HepG2 (cell line): ENCODE data around the gene SLIT1. TPM values are rescaled to one million over a fixed set of nuclear protein-coding genes. Genes with fewer than 3 reads are reported as not detected.

Experiments used
- CCDC6 ChIP-seq: sonication (generic); formaldehyde crosslinking; IDR thresholded peaks from 2 replicates; pipeline ENCODE4 v1.8.1; 2022; ENCODE audit warnings: mild to moderate bottlenecking, missing genetic modification reagents, moderate library complexity
- CEBPB ChIP-seq: IDR thresholded peaks from 2 replicates; pipeline ENCODE4 v1.6.1; 2011; ENCODE audit warnings: low read depth, low read length, improper control_type of control experiment, borderline replicate concordance
- CREM ChIP-seq, 2 experiments: sonication (generic) in 1 of 2; formaldehyde crosslinking in 1 of 2; IDR thresholded peaks; 2 replicates each; pipeline versions ENCODE4 v1.4.0 to v1.6.1; 2016 to 2020; ENCODE audit warnings: antibody characterized with exemption in 1 of 2, mild to moderate bottlenecking in 1 of 2, missing genetic modification reagents in 1 of 2
- FOXA1 ChIP-seq, 2 experiments: fragments of 450-650 bp in 1 of 2; sonication (generic) in 1 of 2; formaldehyde crosslinking in 1 of 2; IDR thresholded peaks; 2 replicates each; pipeline versions ENCODE4 v1.4.0 to v1.6.1; 2016 to 2020; ENCODE audit warnings: missing genetic modification reagents in 1 of 2
- HMG20B ChIP-seq: conservative IDR thresholded peaks from 2 replicates; pipeline ENCODE4 v1.6.1; 2016; ENCODE audit warnings: missing genetic modification reagents, missing compliant biosample characterization
- KDM3A ChIP-seq: IDR thresholded peaks from 2 replicates; pipeline ENCODE4 v1.6.1; 2018; ENCODE audit warnings: low read depth, missing compliant biosample characterization
- NFE2 ChIP-seq: sonication (generic); formaldehyde crosslinking; IDR thresholded peaks from 2 replicates; pipeline ENCODE4 v1.4.0; 2020; ENCODE audit warnings: missing genetic modification reagents
- NFKB2 ChIP-seq: sonication (generic); formaldehyde crosslinking; IDR thresholded peaks from 2 replicates; pipeline ENCODE4 v1.4.0; 2020; ENCODE audit warnings: missing genetic modification reagents, borderline replicate concordance
- PHF8 ChIP-seq: sonication (generic); formaldehyde crosslinking; IDR thresholded peaks from 2 replicates; pipeline ENCODE4 v1.5.0; 2020; ENCODE audit warnings: missing genetic modification reagents
- REL ChIP-seq: sonication (generic); formaldehyde crosslinking; conservative IDR thresholded peaks from 2 replicates; pipeline ENCODE4 v1.8.0; 2022; ENCODE audit warnings: mild to moderate bottlenecking, missing genetic modification reagents, moderate library complexity
- RELA ChIP-seq: sonication (generic); formaldehyde crosslinking; IDR thresholded peaks from 2 replicates; pipeline ENCODE4 v1.4.0; 2020; ENCODE audit warnings: missing genetic modification reagents
- RXRA ChIP-seq: sonication (generic); formaldehyde crosslinking; IDR thresholded peaks from 2 replicates; pipeline ENCODE4 v1.5.1; 2020; ENCODE audit warnings: missing genetic modification reagents
- SRSF1 ChIP-seq: fragments of 200-400 bp; formaldehyde crosslinking; optimal IDR thresholded peaks from 2 replicates; pipeline ENCODE3; 2017; ENCODE audit warnings: mild to moderate bottlenecking, low read depth, low read length, moderate library complexity
- TMF1 ChIP-seq: sonication (generic); formaldehyde crosslinking; IDR thresholded peaks from 2 replicates; pipeline ENCODE4 v1.8.1; 2022; ENCODE audit warnings: low read depth, missing genetic modification reagents
- WIZ ChIP-seq: sonication (generic); formaldehyde crosslinking; IDR thresholded peaks from 2 replicates; pipeline ENCODE4 v1.5.1; 2020; ENCODE audit warnings: mild to moderate bottlenecking, missing genetic modification reagents
- ZNF616 ChIP-seq: sonication (generic); formaldehyde crosslinking; IDR thresholded peaks from 2 replicates; pipeline ENCODE4 v1.5.0; 2020; ENCODE audit warnings: low read depth, mild to moderate bottlenecking, missing genetic modification reagents
- ZNF674 ChIP-seq: sonication (generic); formaldehyde crosslinking; IDR thresholded peaks from 2 replicates; pipeline ENCODE4 v1.5.0; 2020; ENCODE audit warnings: low read depth, mild to moderate bottlenecking, missing genetic modification reagents
- ZNF878 ChIP-seq: sonication (generic); formaldehyde crosslinking; IDR thresholded peaks from 2 replicates; pipeline ENCODE4 v1.8.1; 2023; ENCODE audit warnings: mild to moderate bottlenecking, missing genetic modification reagents, moderate library complexity
- polyA plus RNA-seq, 8 experiments: library from polyadenylated mRNA; depleted of rRNA in 3 of 8; stranded (reverse) in 7 of 8; unstranded in 1 of 8; fragments of >200 nt; fragmentation: Illumina TruSeq in 4 of 8; extraction: Trizol in 4 of 8; gene quantifications; 2 replicates each; pipeline versions ENCODE4 v1.2.1 to v1.2.3, GENCODE V29; 2011 to 2016; ENCODE audit warnings: low read depth in 4 of 8, missing spikeins in 1 of 8, mixed read lengths in 1 of 8; ENCODE audit not compliant: insufficient read depth in 1 of 8
- total RNA-seq, 5 experiments: library from RNA; depleted of rRNA; stranded (reverse); fragments of >200 nt; fragmentation: Illumina TruSeq; extraction: Trizol; gene quantifications; 2 replicates each; pipeline ENCODE4 v1.2.3, GENCODE V29; 2016; ENCODE audit warnings: low read depth in 1 of 5
- TF ChIP-seq, protein P1 (sequence below): sonication (generic); formaldehyde crosslinking; IDR thresholded peaks from 2 replicates; pipeline ENCODE4 v1.5.0; 2020; ENCODE audit warnings: mild to moderate bottlenecking, missing genetic modification reagents
- TF ChIP-seq, protein P2 (sequence below), 2 experiments: sonication (generic) in 1 of 2; formaldehyde crosslinking in 1 of 2; IDR thresholded peaks; 2 replicates each; pipeline versions ENCODE4 v1.4.0 to v1.6.1; 2018 to 2020; ENCODE audit warnings: missing genetic modification reagents in 2 of 2, borderline replicate concordance in 1 of 2, low read depth in 1 of 2, mild to moderate bottlenecking in 1 of 2, missing biosample characterization in 1 of 2
- TF ChIP-seq, protein P3 (sequence below): conservative IDR thresholded peaks from 2 replicates; pipeline ENCODE4 v1.6.1; 2018; ENCODE audit warnings: missing genetic modification reagents
- TF ChIP-seq, protein P4 (sequence below): sonication (generic); formaldehyde crosslinking; conservative IDR thresholded peaks from 2 replicates; pipeline ENCODE4 v1.4.0; 2020; ENCODE audit warnings: missing genetic modification reagents

The SLIT1 gene
- total and polyA plus RNA-seq, 2 of the 13 experiments (the other 11 are each of a cell fraction or from before 2014, with no cell fraction given): 0.09 to 0.33 TPM

DNA sequence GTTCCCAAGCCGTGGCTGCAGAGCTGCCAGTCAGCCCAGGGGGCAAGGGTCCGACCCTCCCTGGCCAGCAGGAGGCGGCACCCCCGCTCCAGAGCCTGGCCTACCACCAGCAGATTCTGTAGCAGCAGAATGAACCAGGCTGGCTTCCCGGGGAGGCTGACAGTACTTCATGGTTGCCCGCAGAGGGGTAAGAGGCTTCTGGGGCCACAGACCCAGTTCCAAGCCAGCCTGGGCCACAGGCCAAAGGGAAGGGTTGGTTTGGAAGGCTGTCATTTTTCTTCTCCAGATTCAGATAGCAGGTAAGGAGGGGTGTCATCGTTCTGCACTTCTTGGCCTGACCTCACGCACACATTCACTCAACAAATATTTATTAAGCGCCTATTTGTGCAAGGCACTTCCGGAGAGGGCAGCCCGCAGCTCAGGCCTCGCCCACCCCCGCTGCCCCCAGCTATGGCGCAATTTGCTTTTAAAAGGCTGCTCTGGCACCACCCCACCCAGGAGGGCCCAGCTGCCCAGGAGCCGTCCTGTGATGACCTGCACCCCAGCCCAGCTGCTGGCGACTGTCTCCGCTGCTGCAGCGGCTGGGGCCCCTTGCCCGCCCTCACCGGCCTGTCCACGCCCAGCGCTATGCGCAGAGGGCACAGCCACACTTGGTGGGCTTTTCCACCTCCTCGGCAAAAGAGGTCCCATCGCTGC is 185.1 kb downstream of the SLIT1 start (continued):
- TF ChIP-seq TMF1: no peak
- peak; percentile 81; the same call in 1 of the 2 replicates for TF ChIP-seq CCDC6
- TF ChIP-seq REL (CRISPR knock-in tag): no peak
- TF ChIP-seq, protein P1, sequence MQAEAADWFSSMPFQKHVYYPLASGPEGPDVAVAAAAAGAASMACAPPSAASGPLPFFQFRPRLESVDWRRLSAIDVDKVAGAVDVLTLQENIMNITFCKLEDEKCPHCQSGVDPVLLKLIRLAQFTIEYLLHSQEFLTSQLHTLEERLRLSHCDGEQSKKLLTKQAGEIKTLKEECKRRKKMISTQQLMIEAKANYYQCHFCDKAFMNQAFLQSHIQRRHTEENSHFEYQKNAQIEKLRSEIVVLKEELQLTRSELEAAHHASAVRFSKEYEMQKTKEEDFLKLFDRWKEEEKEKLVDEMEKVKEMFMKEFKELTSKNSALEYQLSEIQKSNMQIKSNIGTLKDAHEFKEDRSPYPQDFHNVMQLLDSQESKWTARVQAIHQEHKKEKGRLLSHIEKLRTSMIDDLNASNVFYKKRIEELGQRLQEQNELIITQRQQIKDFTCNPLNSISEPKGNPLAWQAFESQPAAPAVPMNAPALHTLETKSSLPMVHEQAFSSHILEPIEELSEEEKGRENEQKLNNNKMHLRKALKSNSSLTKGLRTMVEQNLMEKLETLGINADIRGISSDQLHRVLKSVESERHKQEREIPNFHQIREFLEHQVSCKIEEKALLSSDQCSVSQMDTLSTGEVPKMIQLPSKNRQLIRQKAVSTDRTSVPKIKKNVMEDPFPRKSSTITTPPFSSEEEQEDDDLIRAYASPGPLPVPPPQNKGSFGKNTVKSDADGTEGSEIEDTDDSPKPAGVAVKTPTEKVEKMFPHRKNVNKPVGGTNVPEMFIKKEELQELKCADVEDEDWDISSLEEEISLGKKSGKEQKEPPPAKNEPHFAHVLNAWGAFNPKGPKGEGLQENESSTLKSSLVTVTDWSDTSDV (CRISPR knock-in tag): no peak
- 0 out of 2 replicates have a peak, but pooled peaks have one; percentile 60 for TF ChIP-seq ZNF674
- TF ChIP-seq ZNF878 (CRISPR knock-in tag): 0 out of 2 replicates have a peak, but pooled peaks have one; percentile 42
- TF ChIP-seq SRSF1: no peak
- peak; percentile 85 for TF ChIP-seq CEBPB
- TF ChIP-seq, protein P2, sequence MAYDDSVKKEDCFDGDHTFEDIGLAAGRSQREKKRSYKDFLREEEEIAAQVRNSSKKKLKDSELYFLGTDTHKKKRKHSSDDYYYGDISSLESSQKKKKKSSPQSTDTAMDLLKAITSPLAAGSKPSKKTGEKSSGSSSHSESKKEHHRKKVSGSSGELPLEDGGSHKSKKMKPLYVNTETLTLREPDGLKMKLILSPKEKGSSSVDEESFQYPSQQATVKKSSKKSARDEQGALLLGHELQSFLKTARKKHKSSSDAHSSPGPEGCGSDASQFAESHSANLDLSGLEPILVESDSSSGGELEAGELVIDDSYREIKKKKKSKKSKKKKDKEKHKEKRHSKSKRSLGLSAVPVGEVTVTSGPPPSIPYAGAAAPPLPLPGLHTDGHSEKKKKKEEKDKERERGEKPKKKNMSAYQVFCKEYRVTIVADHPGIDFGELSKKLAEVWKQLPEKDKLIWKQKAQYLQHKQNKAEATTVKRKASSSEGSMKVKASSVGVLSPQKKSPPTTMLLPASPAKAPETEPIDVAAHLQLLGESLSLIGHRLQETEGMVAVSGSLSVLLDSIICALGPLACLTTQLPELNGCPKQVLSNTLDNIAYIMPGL (CRISPR knock-in tag; IDR thresholded peaks at IDR 0.05; ENCODE audit: borderline replicate concordance in 1 of 2, low read depth in 1 of 2): peak in 1 of 2 experiments; percentile 69; a peak in 1 of 4 replicates
- no peak for TF ChIP-seq FOXA1 (IDR thresholded peaks at IDR 0.05)
- peak; percentile 43 for TF ChIP-seq FOXA1 (CRISPR knock-in tag; IDR thresholded peaks at IDR 0.05)
- TF ChIP-seq RXRA (CRISPR knock-in tag): peak; percentile 56
- TF ChIP-seq NFKB2: peak; percentile 40; the same call in 1 of the 2 replicates
- TF ChIP-seq, protein P3, sequence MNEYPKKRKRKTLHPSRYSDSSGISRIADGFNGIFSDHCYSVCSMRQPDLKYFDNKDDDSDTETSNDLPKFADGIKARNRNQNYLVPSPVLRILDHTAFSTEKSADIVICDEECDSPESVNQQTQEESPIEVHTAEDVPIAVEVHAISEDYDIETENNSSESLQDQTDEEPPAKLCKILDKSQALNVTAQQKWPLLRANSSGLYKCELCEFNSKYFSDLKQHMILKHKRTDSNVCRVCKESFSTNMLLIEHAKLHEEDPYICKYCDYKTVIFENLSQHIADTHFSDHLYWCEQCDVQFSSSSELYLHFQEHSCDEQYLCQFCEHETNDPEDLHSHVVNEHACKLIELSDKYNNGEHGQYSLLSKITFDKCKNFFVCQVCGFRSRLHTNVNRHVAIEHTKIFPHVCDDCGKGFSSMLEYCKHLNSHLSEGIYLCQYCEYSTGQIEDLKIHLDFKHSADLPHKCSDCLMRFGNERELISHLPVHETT: no peak
- no peak for TF ChIP-seq WIZ (CRISPR knock-in tag)
- TF ChIP-seq CREM (IDR thresholded peaks at IDR 0.05): 0 out of 2 replicates have a peak, but pooled peaks have one; percentile 24
- no peak for TF ChIP-seq CREM (CRISPR knock-in tag; IDR thresholded peaks at IDR 0.05)
- TF ChIP-seq, protein P4, sequence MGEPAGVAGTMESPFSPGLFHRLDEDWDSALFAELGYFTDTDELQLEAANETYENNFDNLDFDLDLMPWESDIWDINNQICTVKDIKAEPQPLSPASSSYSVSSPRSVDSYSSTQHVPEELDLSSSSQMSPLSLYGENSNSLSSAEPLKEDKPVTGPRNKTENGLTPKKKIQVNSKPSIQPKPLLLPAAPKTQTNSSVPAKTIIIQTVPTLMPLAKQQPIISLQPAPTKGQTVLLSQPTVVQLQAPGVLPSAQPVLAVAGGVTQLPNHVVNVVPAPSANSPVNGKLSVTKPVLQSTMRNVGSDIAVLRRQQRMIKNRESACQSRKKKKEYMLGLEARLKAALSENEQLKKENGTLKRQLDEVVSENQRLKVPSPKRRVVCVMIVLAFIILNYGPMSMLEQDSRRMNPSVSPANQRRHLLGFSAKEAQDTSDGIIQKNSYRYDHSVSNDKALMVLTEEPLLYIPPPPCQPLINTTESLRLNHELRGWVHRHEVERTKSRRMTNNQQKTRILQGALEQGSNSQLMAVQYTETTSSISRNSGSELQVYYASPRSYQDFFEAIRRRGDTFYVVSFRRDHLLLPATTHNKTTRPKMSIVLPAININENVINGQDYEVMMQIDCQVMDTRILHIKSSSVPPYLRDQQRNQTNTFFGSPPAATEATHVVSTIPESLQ (CRISPR knock-in tag): no peak
- TF ChIP-seq NFE2: no peak
- peak; percentile 24; the same call in 1 of the 2 replicates for TF ChIP-seq PHF8 (CRISPR knock-in tag)
- TF ChIP-seq HMG20B (CRISPR knock-in tag): no peak
- TF ChIP-seq RELA (CRISPR knock-in tag): no peak
- no peak for TF ChIP-seq ZNF616 (CRISPR knock-in tag)
- 0 out of 2 replicates have a peak, but pooled peaks have one; percentile 18 for TF ChIP-seq KDM3A (CRISPR knock-in tag)
